RPMI8226 (cell line): Measurements from ENCODE around the gene MSANTD2.

Experiments used
- DNase-seq: peaks from one replicate; pipeline ENCODE4 v3.0.0-alpha.2; 2015

Gene MSANTD2

GRCh38 chr11:124751741-124752470 is 48.3 kb downstream of the MSANTD2 start, which contains the start of gene VSIG2:
TSS of gene VSIG2 (minus strand) at chr11:124752255. CDS start at chr11:124752137, 118 bp downstream.
- no peak for DNase-seq

- no peak for DNase-seq
Observed at GRCh38 chr11:124751391-124751740, 48.8 kb downstream of the MSANTD2 start.

GRCh38 chr11:124749912-124750311 is 50.3 kb downstream of the MSANTD2 start:
- DNase-seq: peak; percentile 14

GRCh38 chr11:124748481-124749343 is 51.5 kb downstream of the MSANTD2 start:
- DNase-seq: no peak

- DNase-seq: no peak
Observed at GRCh38 chr11:124748100-124748418, 52.1 kb downstream of the MSANTD2 start.

- no peak for DNase-seq
Observed at GRCh38 chr11:124747406-124748099, 52.7 kb downstream of the MSANTD2 start.

GRCh38 chr11:124746621-124747243 is 53.5 kb downstream of the MSANTD2 start:
- DNase-seq: peak; percentile 84

DNA sequence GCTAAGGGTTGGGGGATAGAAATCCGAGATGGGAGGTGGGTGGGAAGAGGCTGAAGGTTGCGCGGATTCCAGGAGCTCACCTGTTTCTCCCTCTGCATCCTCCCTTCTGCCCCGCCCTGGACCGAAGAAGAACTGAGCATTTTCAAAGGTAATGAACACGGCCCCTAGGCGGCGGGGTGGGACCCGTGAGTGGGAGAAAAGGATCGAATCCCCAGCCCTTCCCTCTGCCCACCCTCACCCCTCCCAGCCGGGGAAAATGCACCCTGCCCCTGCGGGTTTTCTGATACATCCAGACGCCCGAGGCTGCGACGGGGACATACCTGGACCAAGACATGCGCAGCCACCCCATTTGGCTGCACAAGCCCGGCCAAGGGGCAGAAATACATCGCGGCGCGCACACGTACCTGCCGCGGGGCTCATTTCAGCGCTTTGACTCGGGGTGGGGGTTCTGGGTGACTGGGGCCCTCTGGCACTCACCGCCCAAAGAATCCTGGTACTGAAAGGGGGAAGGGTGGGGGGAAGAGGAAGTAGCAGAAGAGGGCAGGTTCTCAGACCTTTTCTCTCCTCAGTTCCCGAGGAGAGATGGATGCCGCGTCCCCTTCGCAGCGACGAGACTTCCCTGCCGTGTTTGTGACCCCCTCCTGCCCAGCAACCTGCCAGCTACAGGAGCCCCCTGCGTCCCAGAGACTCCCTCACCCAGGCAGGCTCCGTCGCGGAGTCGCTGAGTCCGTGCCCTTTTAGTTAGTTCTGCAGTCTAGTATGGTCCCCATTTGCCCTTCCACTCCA is 54.2 kb downstream of the MSANTD2 start:
- peak; percentile 47 for DNase-seq

- DNase-seq: no peak
Observed at GRCh38 chr11:124745270-124745834, 54.9 kb downstream of the MSANTD2 start.

GRCh38 chr11:124743050-124743449 is 57.2 kb downstream of the MSANTD2 start:
- DNase-seq: no peak

- DNase-seq: no peak
Observed at GRCh38 chr11:124742555-124742954, 57.7 kb downstream of the MSANTD2 start.

- peak; percentile 41 for DNase-seq
Observed at GRCh38 chr11:124740277-124740882, 59.8 kb downstream of the MSANTD2 start.

GRCh38 chr11:124739479-124740276 is 60.5 kb downstream of the MSANTD2 start, which contains the start of gene NRGN:
TSS of gene NRGN (plus strand) at chr11:124739942. CDS start at chr11:124740085, 143 bp downstream.
- DNase-seq: peak; percentile 90

DNA sequence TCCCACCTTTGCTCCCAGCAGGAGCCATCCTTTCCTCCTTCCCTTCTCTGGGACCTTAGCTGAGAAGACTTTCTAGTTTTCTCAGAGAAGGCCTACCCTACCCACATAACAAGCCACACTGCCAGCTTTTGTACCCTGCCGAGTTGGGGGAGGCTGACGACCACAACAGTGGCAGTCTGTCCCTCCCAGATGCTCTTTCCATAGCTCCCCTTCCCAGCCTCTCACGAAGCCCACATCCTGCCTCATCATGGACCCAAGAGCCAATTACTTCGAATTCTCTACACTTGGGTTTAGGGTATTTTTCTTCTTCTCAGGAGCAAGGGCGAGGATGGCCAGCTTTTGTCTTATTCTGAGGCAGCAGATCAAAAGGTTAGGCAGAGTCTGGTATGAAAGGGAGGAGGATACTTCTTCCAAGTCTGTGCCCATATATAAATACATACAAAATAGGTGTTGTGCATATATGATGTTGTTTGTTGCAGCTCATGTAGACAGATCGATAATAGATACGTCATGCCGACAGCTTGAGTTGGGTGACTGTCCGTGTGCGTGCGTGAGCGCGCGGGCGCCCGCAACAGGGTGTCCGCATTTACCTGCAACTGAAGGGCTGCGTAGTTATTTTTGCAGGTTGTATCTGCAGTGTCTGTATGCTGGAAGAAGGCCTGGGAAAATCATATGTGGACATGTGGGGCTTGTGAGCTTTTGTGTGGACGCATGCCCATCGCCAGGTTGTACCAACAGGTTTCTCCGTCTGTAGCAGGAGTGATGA is 61.3 kb downstream of the MSANTD2 start:
- no peak for DNase-seq

DNA sequence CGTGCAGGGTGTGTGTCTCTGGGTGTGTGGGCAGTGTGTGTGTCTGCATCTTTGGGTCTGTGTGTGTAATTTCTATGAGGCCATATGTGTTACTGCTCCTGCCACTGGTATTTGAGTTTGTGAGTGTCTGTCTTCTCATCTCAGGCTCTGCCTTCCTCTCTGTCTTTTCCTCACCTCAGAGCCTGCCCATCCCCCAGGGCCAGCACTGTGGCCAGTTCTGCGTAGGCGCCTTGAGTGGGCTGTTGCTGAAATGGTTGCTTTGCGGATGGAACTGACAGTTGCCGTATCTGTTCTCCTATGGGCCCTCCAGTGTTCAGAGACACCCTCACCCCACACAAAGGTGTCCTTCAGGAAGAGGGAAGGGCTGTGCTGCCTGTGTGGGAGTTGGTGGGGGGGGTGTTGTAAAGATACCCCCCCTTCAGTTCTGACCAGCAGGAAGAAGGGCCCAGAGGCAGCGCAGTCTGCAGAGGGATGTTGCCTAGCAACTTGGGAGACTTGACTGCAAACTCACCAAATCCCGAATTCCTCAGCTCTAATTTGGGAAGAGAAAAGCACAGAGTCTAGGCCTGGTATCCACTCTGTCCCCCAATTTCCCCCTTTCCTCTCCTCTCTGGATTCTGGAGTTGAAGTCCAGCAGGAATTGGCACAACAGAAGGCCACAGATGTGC is 62.4 kb downstream of the MSANTD2 start:
- DNase-seq: no peak

- DNase-seq: no peak
Observed at GRCh38 chr11:124736736-124737135, 63.5 kb downstream of the MSANTD2 start.

DNA sequence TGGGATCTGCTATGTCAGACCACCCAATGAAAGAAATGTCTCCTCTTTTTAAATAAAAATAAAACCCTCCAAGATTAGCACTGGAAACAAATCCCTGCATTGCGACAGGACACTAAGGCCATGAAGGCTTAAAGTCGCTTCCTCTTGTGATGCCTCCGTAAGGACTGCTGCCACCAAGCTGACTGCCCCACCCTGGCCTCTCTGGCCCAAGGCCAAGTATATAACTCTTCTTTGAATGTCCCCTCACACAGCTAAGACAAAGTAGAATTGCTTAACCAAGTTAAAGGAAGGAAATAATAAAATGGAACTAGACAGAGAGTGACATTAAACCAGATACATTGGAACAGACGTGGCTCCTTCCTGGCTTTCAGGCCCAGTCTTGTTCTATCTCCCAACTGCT is 68.0 kb downstream of the MSANTD2 start:
- DNase-seq: no peak

- no peak for DNase-seq
Observed at GRCh38 chr11:124729571-124729970, 70.6 kb downstream of the MSANTD2 start.

GRCh38 chr11:124728134-124728533 is 72.1 kb downstream of the MSANTD2 start:
- no peak for DNase-seq
